ENCODE data around the gene EXT2. TPM values are rescaled to one million over a fixed set of nuclear protein-coding genes. Genes with fewer than 3 reads are reported as not detected.

The EXT2 gene
- total and polyA plus RNA-seq, 2 experiments from 2014 or later, result 44.1 to 53.1 TPM

DNA sequence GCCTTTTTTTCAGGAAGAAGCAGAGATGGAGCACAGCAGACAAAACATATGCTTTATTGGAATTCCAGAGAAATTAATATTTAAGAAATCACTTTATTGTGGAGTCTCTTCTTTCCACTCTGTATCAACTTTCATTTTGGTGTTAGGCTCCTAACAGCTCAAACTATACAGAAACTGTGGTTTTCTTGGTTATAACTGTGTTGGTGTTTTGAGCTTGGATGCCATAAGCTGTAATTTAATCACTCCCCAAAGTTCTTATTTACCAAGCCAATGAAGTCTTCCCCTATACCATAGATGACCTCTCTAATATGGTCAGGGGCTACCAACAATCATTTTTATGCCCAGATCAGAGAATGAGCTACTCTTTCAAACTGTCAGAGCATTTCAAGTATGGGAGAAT is 90.0 kb downstream of the EXT2 start:
- TF ChIP-seq, protein P1, sequence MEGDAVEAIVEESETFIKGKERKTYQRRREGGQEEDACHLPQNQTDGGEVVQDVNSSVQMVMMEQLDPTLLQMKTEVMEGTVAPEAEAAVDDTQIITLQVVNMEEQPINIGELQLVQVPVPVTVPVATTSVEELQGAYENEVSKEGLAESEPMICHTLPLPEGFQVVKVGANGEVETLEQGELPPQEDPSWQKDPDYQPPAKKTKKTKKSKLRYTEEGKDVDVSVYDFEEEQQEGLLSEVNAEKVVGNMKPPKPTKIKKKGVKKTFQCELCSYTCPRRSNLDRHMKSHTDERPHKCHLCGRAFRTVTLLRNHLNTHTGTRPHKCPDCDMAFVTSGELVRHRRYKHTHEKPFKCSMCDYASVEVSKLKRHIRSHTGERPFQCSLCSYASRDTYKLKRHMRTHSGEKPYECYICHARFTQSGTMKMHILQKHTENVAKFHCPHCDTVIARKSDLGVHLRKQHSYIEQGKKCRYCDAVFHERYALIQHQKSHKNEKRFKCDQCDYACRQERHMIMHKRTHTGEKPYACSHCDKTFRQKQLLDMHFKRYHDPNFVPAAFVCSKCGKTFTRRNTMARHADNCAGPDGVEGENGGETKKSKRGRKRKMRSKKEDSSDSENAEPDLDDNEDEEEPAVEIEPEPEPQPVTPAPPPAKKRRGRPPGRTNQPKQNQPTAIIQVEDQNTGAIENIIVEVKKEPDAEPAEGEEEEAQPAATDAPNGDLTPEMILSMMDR (IDR thresholded peaks at IDR 0.05; ENCODE audit: low read depth, low read length), result no peak
- no peak overlapping the region for H3K4me3 ChIP-seq
- H3K36me3 ChIP-seq, result no peaks in the 10 kb centered on the region
- no peak overlapping the region for H3K27ac ChIP-seq
- no peaks in the 10 kb centered on the region for H3K9me3 ChIP-seq (ENCODE audit: low read depth)
- no peaks in the 10 kb centered on the region for H3K4me1 ChIP-seq (ENCODE audit: low read depth)
- no peaks in the 10 kb centered on the region for H3K27me3 ChIP-seq
- DNase-seq (ENCODE audit: low read depth in 1 of 2, low spot score in 1 of 2), result no peak

DNA sequence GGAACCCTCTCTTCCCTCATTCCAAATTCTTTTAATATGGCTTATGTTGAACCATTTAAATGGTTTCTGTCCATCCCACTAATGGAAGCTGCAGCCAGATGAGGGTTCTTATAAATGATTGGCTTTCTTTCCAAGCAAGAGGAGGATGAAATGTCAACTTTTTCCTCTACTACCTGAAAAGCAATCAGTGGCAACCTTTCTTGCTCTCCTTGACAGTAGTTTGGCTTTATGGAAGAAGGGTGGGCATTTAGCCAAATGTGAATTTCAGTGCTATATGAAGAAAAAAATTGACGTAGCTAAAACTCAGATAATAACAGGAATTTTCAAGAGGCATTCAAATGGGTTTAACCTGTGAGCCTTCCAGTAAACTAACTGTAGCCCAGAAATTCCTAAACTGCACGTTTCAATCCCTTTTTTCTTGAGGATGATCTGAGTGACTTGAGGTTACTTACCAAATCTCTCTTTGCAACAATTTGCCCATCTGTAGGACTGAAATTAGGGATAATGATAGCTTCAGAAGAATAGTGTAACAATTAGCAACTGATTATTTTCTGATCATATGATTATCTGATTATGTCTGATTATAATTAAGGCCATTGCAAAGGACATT is 90.9 kb downstream of the EXT2 start:
- no peak for DNase-seq (ENCODE audit: low read depth in 1 of 2, low spot score in 1 of 2)
- Histone ChIP-seq H3K4me1 (ENCODE audit: low read depth) (no peaks in the 10 kb centered on the region), H3K9me3 (ENCODE audit: low read depth) (no peaks in the 10 kb centered on the region), H3K27me3 (no peaks in the 10 kb centered on the region), H3K36me3 (no peaks in the 10 kb centered on the region), H3K4me3 (no peak overlapping the region), H3K27ac (no peak overlapping the region)
- TF ChIP-seq, protein P1 (IDR thresholded peaks at IDR 0.05; ENCODE audit: low read depth, low read length), result no peak

DNA sequence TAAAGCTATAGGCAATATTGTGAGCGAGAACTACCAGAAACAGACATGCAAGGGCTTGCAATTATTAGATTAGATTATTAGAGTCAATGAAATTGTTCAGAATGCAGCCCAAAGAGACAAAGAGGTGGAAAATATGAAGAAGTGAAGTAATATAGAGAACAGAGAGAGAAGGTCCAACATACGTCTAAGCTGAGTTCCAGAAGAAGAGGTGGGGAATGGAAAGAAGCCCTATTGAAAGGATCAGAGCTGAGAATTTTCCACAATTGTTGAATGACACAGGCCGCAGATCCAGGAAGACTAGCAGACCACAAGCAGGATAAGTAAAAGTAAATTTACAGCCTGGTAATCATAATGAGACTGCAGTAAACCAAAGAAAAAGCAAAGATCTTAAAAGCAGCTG is 93.2 kb downstream of the EXT2 start:
- H3K27me3 ChIP-seq, result no peaks in the 10 kb centered on the region
- H3K9me3 ChIP-seq (ENCODE audit: low read depth), result no peaks in the 10 kb centered on the region
- H3K27ac ChIP-seq, result no peak overlapping the region
- H3K4me3 ChIP-seq, result no peak overlapping the region
- TF ChIP-seq, protein P1 (IDR thresholded peaks at IDR 0.05; ENCODE audit: low read depth, low read length), result no peak
- H3K4me1 ChIP-seq (ENCODE audit: low read depth), result no peaks in the 10 kb centered on the region
- no peaks in the 10 kb centered on the region for H3K36me3 ChIP-seq
- DNase-seq (ENCODE audit: low read depth in 1 of 2, low spot score in 1 of 2), result no peak

DNA sequence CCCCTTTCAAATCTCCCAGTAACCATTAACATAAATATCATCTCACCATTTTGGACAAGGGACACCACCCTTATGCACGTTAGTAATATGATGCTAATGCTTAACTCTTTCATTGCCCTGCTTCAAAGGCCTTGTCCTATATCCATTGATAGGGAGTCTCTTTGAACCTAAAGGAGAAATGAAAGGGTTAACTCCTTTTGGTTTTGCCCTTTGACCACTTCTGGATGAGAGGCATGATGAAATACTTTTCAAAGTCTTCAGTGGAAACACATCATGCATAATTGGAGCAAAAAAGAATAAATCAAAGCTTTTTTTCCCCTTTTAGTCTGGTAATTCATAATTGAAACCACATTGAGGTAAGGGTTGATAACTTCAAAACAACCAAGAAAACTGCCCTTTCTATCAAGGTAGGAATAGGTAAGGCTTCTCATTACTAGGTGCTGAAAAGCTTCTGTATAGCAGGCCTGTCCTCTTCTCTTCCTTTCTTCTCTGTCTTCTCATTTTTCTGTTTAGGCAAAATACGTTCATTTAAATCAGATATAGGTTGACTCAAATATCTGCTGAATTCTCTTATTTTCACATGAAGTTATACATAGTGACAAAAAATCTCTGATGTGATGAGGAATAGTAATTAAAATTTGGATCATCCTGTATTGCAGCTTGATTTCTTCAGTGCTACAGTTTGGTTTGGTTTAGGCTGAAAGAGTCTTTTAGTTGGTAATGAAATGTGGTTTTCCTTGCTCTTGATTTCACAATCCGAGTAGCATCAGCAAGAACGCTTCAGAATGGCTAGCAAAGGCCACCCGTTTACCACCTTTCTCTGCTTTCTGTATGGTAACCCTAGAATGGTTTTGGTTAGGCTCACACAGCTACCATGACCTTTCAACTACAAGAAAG is 94.8 kb downstream of the EXT2 start:
- H3K36me3 ChIP-seq, result no peaks in the 10 kb centered on the region
- TF ChIP-seq, protein P1 (IDR thresholded peaks at IDR 0.05; ENCODE audit: low read depth, low read length), result no peak
- no peaks in the 10 kb centered on the region for H3K4me1 ChIP-seq (ENCODE audit: low read depth)
- H3K27ac ChIP-seq, result no peak overlapping the region
- no peak overlapping the region for H3K4me3 ChIP-seq
- H3K9me3 ChIP-seq (ENCODE audit: low read depth), result no peaks in the 10 kb centered on the region
- peak in 1 of 2 donors; percentile 49 for DNase-seq (ENCODE audit: low read depth in 1 of 2, low spot score in 1 of 2)
- no peaks in the 10 kb centered on the region for H3K27me3 ChIP-seq

DNA sequence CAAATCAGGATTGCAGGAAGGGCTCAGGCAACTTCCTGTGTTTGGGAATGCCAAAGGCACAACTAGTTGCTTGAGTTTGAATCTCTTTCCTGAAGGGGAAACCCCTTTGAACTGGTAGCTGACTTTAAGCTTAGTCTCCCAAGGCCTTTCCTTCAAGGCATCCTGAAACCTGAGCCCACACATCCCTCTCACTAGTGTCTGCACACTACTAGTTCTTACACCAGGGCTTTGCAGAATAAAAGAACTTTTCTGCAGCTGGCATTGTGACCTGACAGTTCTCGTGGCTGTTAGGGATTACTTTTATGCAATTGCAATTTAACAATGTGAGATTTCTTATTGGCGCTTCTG is 95.4 kb downstream of the EXT2 start:
- no peak for DNase-seq (ENCODE audit: low read depth in 1 of 2, low spot score in 1 of 2)
- Histone ChIP-seq H3K4me3 (no peak overlapping the region), H3K9me3 (ENCODE audit: low read depth) (no peaks in the 10 kb centered on the region), H3K27ac (no peak overlapping the region), H3K27me3 (no peaks in the 10 kb centered on the region), H3K4me1 (ENCODE audit: low read depth) (no peaks in the 10 kb centered on the region), H3K36me3 (no peaks in the 10 kb centered on the region)
- TF ChIP-seq, protein P1 (IDR thresholded peaks at IDR 0.05; ENCODE audit: low read depth, low read length), result no peak

All from cardiac muscle cell (in vitro differentiated cells and primary cell).